Measurements from ENCODE around the gene RECK.

- TF ChIP-seq CTCF (IDR thresholded peaks at IDR 0.05 in 4 of 5, conservative IDR thresholded peaks at IDR 0.05 in 1 of 5) (no peak), POLR2A (IDR thresholded peaks at IDR 0.05) (no peak)
These were observed 85.3 kb downstream of the RECK start for GRCh38 chr9:36121971-36122370.
